ENCODE data around the gene GAB2.

Gene GAB2

GRCh38 chr11:78453140-78453935 lies 35.7 kb upstream of the GAB2 start:
- DNase-seq (ENCODE audit: extremely low read depth, low read depth) = no peak
- TF ChIP-seq, protein P1, sequence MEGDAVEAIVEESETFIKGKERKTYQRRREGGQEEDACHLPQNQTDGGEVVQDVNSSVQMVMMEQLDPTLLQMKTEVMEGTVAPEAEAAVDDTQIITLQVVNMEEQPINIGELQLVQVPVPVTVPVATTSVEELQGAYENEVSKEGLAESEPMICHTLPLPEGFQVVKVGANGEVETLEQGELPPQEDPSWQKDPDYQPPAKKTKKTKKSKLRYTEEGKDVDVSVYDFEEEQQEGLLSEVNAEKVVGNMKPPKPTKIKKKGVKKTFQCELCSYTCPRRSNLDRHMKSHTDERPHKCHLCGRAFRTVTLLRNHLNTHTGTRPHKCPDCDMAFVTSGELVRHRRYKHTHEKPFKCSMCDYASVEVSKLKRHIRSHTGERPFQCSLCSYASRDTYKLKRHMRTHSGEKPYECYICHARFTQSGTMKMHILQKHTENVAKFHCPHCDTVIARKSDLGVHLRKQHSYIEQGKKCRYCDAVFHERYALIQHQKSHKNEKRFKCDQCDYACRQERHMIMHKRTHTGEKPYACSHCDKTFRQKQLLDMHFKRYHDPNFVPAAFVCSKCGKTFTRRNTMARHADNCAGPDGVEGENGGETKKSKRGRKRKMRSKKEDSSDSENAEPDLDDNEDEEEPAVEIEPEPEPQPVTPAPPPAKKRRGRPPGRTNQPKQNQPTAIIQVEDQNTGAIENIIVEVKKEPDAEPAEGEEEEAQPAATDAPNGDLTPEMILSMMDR (IDR thresholded peaks at IDR 0.05; ENCODE audit: low read depth, low read length, missing control alignments) = no peak
- no peak overlapping the region for H3K4me3 ChIP-seq (replicated peaks; ENCODE audit: low read depth, low read length)

GRCh38 chr11:78451371-78452150 lies 33.9 kb upstream of the GAB2 start:
- no peak overlapping the region for H3K4me3 ChIP-seq (replicated peaks; ENCODE audit: low read depth, low read length)
- DNase-seq (ENCODE audit: extremely low read depth, low read depth) = no peak
- TF ChIP-seq, protein P1 (IDR thresholded peaks at IDR 0.05; ENCODE audit: low read depth, low read length, missing control alignments) = no peak

GRCh38 chr11:78450866-78451265 lies 33.2 kb upstream of the GAB2 start:
- no peak overlapping the region for H3K4me3 ChIP-seq (replicated peaks; ENCODE audit: low read depth, low read length)
- TF ChIP-seq, protein P1 (IDR thresholded peaks at IDR 0.05; ENCODE audit: low read depth, low read length, missing control alignments) = no peak
- DNase-seq (ENCODE audit: extremely low read depth, low read depth) = no peak

GRCh38 chr11:78449866-78450265 lies 32.2 kb upstream of the GAB2 start:
- DNase-seq (ENCODE audit: extremely low read depth, low read depth) = no peak
- no peak overlapping the region for H3K4me3 ChIP-seq (replicated peaks; ENCODE audit: low read depth, low read length)
- TF ChIP-seq, protein P1 (IDR thresholded peaks at IDR 0.05; ENCODE audit: low read depth, low read length, missing control alignments) = no peak

GRCh38 chr11:78446210-78446609 lies 28.6 kb upstream of the GAB2 start:
- TF ChIP-seq, protein P1 (IDR thresholded peaks at IDR 0.05; ENCODE audit: low read depth, low read length, missing control alignments) = no peak
- no peak overlapping the region for H3K4me3 ChIP-seq (replicated peaks; ENCODE audit: low read depth, low read length)
- no peak for DNase-seq (ENCODE audit: extremely low read depth, low read depth)

- H3K4me3 ChIP-seq (replicated peaks; ENCODE audit: low read depth, low read length) = no peak overlapping the region
- DNase-seq (ENCODE audit: extremely low read depth, low read depth) = no peak
- TF ChIP-seq, protein P1 (IDR thresholded peaks at IDR 0.05; ENCODE audit: low read depth, low read length, missing control alignments) = no peak
Measured at GRCh38 chr11:78444726-78445125, 27.1 kb upstream of the GAB2 start.
